Mucosa of rectum (tissue), 2 donors: ENCODE measurements around the gene GBE1.
"Not testable (repeated sequence)": the region's sequence is repeated elsewhere in the genome, so short reads cannot be mapped to it uniquely, and the experiment has no call there.

Experiments used
- H3K27ac ChIP-seq, 2 donors: one replicate each; pipeline ENCODE4 v1.7.0; 2013; ENCODE audit warnings: inconsistent platforms in 2 of 2, low read depth in 2 of 2, low read length in 2 of 2
- H3K27me3 ChIP-seq, 2 donors: one replicate each; pipeline ENCODE4 v1.7.0; 2013; ENCODE audit warnings: low read length in 2 of 2; ENCODE audit not compliant: control insufficient read depth in 2 of 2, insufficient read depth in 2 of 2
- H3K36me3 ChIP-seq, 2 donors: one replicate each; pipeline ENCODE4 v1.7.0; 2013; ENCODE audit warnings: low read length in 2 of 2; ENCODE audit not compliant: control insufficient read depth in 2 of 2, insufficient read depth in 2 of 2
- H3K4me1 ChIP-seq, 2 donors: one replicate each; pipeline ENCODE4 v1.7.0; 2013; ENCODE audit warnings: low read length in 2 of 2, mild to moderate bottlenecking in 1 of 2; ENCODE audit not compliant: control insufficient read depth in 2 of 2, insufficient read depth in 2 of 2
- H3K4me3 ChIP-seq, 2 donors: one replicate each; pipeline ENCODE4 v1.7.0; 2013; ENCODE audit warnings: low read length in 2 of 2
- H3K9ac ChIP-seq, 2 donors: one replicate each; pipeline ENCODE4 v1.7.0; 2013; ENCODE audit warnings: low read length in 2 of 2, low read depth in 1 of 2, mild to moderate bottlenecking in 1 of 2
- H3K9me3 ChIP-seq, 2 donors: one replicate each; pipeline ENCODE4 v1.7.0; 2013; ENCODE audit warnings: low read length in 2 of 2; ENCODE audit not compliant: control insufficient read depth in 2 of 2
- donor health status: healthy.
- donor health status: Normal muscosa, but diverticular disease.

The GBE1 gene

GRCh38 chr3:81776643-81777042 lies 15.2 kb upstream of the GBE1 start:
- Histone ChIP-seq H3K36me3 (no peaks in the 10 kb centered on the region), H3K27ac (no peak overlapping the region), H3K4me1 (no peaks in the 10 kb centered on the region), H3K27me3 (no peaks in the 10 kb centered on the region), H3K9me3 (no peaks in the 10 kb centered on the region), H3K9ac (no peak overlapping the region), H3K4me3 (no peak overlapping the region)

DNA sequence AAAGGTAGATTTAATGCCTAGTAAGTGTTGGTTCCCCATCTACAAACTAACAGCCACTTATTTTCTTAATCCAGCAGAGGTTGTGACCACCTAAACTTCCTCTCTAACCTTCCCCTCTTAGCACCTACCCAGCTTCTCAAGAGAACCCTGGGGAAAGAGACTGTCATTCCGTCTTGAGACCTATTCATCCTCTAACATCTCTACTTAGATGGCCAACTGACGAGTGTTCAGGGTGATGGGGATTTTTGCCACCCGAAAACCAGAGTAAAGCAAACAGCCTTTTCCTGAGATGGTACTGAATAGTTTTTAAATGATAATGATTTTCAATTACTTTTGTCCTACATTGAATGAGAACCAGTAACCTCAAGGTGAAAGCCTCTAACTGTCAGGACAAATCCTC lies 9.3 kb upstream of the GBE1 start:
- H3K36me3 ChIP-seq, result no peaks in the 10 kb centered on the region
- no peak overlapping the region for H3K27ac ChIP-seq
- no peak overlapping the region for H3K9ac ChIP-seq
- no peaks in the 10 kb centered on the region for H3K27me3 ChIP-seq
- H3K4me3 ChIP-seq, result no peak overlapping the region
- H3K9me3 ChIP-seq, result no peaks in the 10 kb centered on the region
- H3K4me1 ChIP-seq, result no peaks in the 10 kb centered on the region

DNA sequence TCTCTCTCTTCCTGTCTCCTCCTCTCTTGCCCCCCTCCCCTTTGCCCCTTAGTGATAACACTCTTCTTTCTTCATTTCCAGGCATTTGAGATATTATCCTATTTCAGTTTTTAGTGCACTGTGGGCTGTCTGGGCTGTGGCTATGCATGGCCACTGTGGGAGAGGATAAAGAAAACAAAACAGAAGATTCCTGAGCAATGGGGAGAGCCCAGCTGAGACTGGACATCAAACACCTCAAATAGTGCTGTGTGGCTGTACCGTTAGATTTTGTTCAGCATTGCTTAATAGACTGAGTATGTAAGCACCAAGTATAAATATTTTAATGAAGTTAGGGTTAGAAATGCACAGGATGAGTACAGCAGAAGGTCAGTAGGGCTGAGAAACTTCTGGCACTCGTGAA lies 7.9 kb upstream of the GBE1 start:
- Histone ChIP-seq H3K4me3 (no peak overlapping the region), H3K9me3 (no peaks in the 10 kb centered on the region), H3K4me1 (no peaks in the 10 kb centered on the region), H3K27ac (no peak overlapping the region), H3K27me3 (no peaks in the 10 kb centered on the region), H3K9ac (no peak overlapping the region), H3K36me3 (no peaks in the 10 kb centered on the region)

- H3K4me1 ChIP-seq, H3K36me3 ChIP-seq, H3K9me3 ChIP-seq, H3K9ac ChIP-seq, H3K27ac ChIP-seq, H3K4me3 ChIP-seq, H3K27me3 ChIP-seq: not testable (repeated sequence)
Observed at GRCh38 chr3:81767250-81767859, 5.9 kb upstream of the GBE1 start.

- Histone ChIP-seq H3K27me3 (no peaks in the 10 kb centered on the region), H3K9me3 (no peaks in the 10 kb centered on the region), H3K4me3 (no peak overlapping the region), H3K4me1 (peaks cover 4 to 10% of the 10 kb centered on the region in 2 donors), H3K27ac (no peak overlapping the region), H3K36me3 (no peaks in the 10 kb centered on the region), H3K9ac (no peak overlapping the region)
Observed at GRCh38 chr3:81765400-81765799, 4.0 kb upstream of the GBE1 start.

DNA sequence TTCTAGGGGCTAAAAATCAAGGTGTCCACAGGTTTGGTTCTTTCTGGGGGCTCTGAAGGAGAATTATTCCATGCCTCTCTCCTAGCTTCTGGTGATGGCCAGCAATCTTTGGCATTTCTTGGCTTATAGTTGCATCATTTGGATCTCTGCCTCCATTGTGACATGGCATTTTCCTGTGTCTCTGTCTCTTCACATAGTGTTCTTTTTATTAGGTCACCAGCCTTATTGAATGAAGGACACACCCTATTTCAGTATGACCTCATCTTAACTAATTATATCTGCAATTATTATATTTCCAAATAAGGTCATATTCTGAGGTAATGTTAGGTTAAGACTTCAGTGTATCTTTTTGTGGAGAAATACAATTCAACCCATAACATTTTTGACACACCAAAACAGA lies 3.2 kb upstream of the GBE1 start:
- H3K9me3 ChIP-seq, result no peaks in the 10 kb centered on the region
- no peaks in the 10 kb centered on the region for H3K27me3 ChIP-seq
- H3K9ac ChIP-seq, result no peak overlapping the region
- peaks cover 4 to 14% of the 10 kb centered on the region in 2 donors for H3K4me1 ChIP-seq
- H3K27ac ChIP-seq, result no peak overlapping the region
- H3K4me3 ChIP-seq, result no peak overlapping the region
- H3K36me3 ChIP-seq, result no peaks in the 10 kb centered on the region

- H3K4me1 ChIP-seq, result peaks cover 4 to 14% of the 10 kb centered on the region in 2 donors
- H3K4me3 ChIP-seq, result no peak overlapping the region
- no peak overlapping the region for H3K27ac ChIP-seq
Observed at GRCh38 chr3:81764002-81764401, 2.6 kb upstream of the GBE1 start.

GRCh38 chr3:81763001-81763400 lies 1.6 kb upstream of the GBE1 start:
- peaks cover 4 to 14% of the 10 kb centered on the region in 2 donors for H3K4me1 ChIP-seq
- no peak overlapping the region for H3K4me3 ChIP-seq
- no peaks in the 10 kb centered on the region for H3K27me3 ChIP-seq
- no peak overlapping the region for H3K9ac ChIP-seq
- H3K36me3 ChIP-seq, result no peaks in the 10 kb centered on the region
- H3K9me3 ChIP-seq, result no peaks in the 10 kb centered on the region
- H3K27ac ChIP-seq, result no peak overlapping the region

More at GRCh38 chr3:81764002-81764401, 2.6 kb upstream of the GBE1 start:
- Histone ChIP-seq H3K9me3 (no peaks in the 10 kb centered on the region), H3K27me3 (no peaks in the 10 kb centered on the region), H3K9ac (no peak overlapping the region), H3K36me3 (no peaks in the 10 kb centered on the region)

DNA sequence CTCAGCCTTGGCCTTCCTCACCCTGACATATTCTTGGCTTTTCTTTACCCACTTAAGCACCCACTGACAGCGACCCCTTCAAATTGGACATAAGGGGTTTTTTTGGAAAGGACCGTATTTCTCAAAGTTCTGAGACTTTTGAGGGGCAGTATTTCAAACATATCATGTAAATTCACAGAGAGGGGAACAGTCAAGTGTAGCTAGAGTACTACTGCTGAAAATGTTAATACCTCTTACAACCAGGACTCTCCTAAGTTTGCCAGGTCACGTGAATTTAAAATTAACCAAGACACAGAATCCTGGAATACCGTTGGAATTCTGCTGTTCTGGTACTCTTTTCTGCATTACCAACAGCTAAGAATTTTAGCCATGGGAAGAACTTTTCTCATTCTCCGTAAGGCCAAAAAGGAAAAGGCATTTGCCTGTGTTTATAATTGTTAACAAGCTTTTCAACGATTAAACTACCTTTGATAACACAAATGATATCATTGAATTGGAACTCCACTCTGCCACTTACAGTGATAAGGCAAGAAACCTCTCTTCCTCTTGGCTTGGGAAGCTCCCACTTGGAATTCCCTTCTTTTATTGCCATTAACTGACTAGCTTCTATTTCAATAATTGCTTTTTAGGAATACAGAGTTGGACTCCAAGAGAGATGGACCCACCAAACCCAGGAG lies 597 bp upstream of the GBE1 start:
- no peaks in the 10 kb centered on the region for H3K27me3 ChIP-seq
- no peaks in the 10 kb centered on the region for H3K36me3 ChIP-seq
- peak overlapping the region; percentile 89 to 95 for H3K9ac ChIP-seq
- peak overlapping the region; percentile 84 to 93 for H3K4me3 ChIP-seq
- H3K9me3 ChIP-seq, result no peaks in the 10 kb centered on the region
- H3K27ac ChIP-seq, result peak overlapping the region; percentile 97 to 99
- H3K4me1 ChIP-seq, result peaks cover 4 to 14% of the 10 kb centered on the region in 2 donors

DNA sequence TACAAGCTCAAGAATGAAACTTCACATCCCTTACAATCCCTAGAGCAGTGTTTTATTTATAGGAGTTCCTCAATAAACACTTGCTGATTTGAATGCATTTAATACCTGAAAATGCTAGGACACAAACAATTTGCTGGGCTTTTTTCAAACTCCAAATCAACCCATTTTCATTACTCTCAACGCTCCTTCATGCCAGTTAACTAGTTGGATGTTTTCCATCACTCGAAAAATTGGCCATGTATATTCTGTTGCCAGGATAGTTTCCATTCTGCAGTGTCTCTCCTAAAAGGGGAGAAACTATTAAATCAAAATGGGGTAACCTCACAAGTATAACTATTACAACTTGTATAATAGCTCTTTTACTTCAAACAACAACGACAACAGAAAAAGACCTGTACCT lies 1.2 kb downstream of the GBE1 start:
- peaks cover 4 to 14% of the 10 kb centered on the region in 2 donors for H3K4me1 ChIP-seq

More for the DNA sequence above, 1.2 kb downstream of the GBE1 start:
- Histone ChIP-seq H3K9me3 (no peaks in the 10 kb centered on the region), H3K4me3 (peak overlapping the region in 1 of 2 donors; percentile 84), H3K36me3 (no peaks in the 10 kb centered on the region), H3K27ac (peak overlapping the region; percentile 97 to 99), H3K9ac (peak overlapping the region; percentile 7 to 89), H3K27me3 (no peaks in the 10 kb centered on the region)
